HG03095 (cell line): Measurements from ENCODE around the gene NOTCH4.

Experiments
- ATAC-seq: cut with Tn5 transposase; IDR thresholded peaks from one replicate; pipeline ENCODE4 v1.9.1; 2021; ENCODE audit warnings: moderate library complexity; ENCODE audit not compliant: unreplicated experiment

Gene NOTCH4

DNA sequence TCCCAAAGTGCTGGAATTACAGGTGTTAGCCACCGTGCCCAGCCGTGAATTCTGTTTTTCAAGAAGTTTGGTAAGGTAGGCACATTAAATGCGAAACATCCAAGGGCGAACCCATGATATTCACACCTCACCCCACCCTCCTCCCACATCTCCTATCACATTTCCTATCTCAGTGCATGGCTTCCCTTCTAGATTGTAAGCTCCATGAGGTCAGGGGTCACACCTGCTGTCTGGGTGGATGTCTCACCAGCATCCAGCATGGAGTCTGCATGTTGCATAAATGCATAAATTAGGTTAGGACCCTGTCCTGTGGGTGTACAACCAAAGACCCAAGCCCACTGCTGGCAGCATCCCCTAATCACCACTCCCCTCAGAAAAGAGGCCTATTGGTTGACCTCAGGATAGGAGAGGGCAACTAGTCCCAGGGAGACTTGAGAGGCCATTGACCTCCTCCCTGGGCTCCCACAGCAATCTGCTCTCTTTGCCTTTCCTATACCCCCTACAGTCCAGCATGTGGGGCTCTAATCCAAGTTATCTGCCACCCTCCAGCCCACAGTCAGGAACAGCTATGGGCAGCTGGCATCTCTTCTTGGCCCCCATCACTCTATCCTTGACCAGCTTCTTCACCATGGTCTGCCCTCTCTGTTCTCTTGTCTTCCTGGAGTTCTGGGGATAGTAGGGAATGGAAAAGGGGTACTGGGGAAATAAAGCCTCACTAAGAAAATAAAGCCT is 76.3 kb downstream of the NOTCH4 start:
- ATAC-seq, result no peak

DNA sequence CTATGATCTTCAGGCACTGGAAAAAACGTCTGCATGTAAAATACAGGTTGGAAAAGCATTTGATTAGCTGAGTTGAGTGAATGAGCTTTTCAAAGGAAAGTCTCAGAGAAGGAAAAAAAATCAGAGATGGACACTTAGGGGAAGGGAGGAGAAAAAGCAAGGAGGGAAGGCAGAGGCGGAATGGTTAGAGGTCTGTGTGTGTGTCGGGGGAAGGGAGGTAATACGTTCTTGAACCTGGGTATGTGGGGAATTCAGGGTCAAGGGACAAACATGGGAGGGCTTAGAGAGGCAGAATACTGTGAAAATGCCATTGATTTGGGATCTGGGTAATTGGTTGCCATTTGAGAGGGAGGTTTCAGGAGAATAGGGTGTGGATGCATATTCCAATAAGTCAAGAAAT is 77.2 kb downstream of the NOTCH4 start:
- ATAC-seq, result no peak

DNA sequence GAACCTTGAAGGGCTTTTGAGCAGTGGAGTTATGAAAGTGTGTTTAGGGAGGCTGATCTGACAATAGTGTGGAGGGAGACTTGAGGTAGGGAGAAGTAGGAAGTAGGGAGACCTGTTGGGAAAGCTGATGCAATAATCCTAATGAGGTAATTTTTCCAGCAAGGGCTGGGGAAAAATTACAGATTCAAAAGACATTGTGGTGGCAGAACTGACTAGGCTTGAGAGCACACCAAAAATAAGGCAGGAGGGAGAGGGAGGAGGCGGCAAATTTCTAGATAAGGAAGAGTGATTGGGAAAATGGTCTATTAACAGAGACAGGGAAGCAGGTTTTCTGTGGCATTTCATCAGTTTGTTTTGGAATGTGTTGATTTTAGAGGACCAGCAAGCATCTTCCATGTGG is 77.6 kb downstream of the NOTCH4 start:
- ATAC-seq, result no peak
